Omental fat pad (tissue), 4 donors: ENCODE measurements around the gene RHO. TPM values are rescaled to one million over a fixed set of nuclear protein-coding genes. Genes with fewer than 3 reads are reported as not detected.

Experiments
- ATAC-seq: fragments of 150-250 bp; one replicate; pipeline ENCODE4 v1.9.1; 2016; ENCODE audit warnings: mild to moderate bottlenecking, moderate library complexity; ENCODE audit not compliant: low FRiP score
- DNase-seq: peaks from one replicate; pipeline ENCODE4 v3.0.0-alpha.2; 2019; ENCODE audit warnings: low spot score
- CTCF ChIP-seq, 3 donors: fragments of 450-650 bp; IDR thresholded peaks; one replicate each; pipeline ENCODE4 v1.5.1; 2016 to 2017; ENCODE audit warnings: antibody characterized with exemption in 3 of 3, mild to moderate bottlenecking in 3 of 3, moderate library complexity in 2 of 3
- total RNA-seq, 4 donors: library from RNA; depleted of rRNA; stranded (reverse); fragments of >200 nt; gene quantifications; one replicate each; pipeline ENCODE4 v1.1.0, GENCODE V29; 2016

Gene RHO
- total RNA-seq, 4 donors from 2014 or later, result 0.28 TPM; not detected in 3

GRCh38 chr3:129517516-129517915 lies 10.9 kb upstream of the RHO start:
- DNase-seq (no peak), ATAC-seq (no peak)

GRCh38 chr3:129518038-129518561 lies 10.3 kb upstream of the RHO start:
- no peak for DNase-seq
- TF ChIP-seq CTCF (IDR thresholded peaks at IDR 0.05), result no peak
- no peak for ATAC-seq

More at GRCh38 chr3:129517516-129517915, 10.9 kb upstream of the RHO start:
- TF ChIP-seq CTCF (IDR thresholded peaks at IDR 0.05), result no peak

DNA sequence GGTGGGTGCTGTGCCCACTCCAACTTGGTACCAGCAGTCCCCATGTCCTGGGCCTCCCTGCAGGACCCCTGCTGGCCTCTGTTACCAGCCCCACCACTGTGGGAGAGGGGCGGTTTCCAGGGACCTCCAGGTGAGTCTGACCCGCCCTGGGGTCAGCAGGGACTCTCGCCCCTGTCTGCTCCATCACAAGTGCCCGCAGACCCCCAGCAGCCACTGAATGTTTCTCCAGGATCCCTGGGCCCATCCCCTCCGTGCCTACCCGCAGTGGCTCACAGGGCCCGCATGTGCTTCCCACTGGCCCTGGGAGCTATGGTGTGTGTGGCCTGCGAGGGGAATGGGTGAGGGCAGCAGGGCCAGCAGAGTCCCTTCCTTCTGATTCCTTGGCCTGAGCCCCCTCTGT lies 9.9 kb upstream of the RHO start:
- TF ChIP-seq CTCF (IDR thresholded peaks at IDR 0.05), result no peak
- ATAC-seq, result no peak
- no peak for DNase-seq

GRCh38 chr3:129519449-129519848 lies 9.0 kb upstream of the RHO start:
- no peak for ATAC-seq
- no peak for DNase-seq
- TF ChIP-seq CTCF (IDR thresholded peaks at IDR 0.05), result no peak

GRCh38 chr3:129519896-129520715 lies 8.3 kb upstream of the RHO start:
- no peak for TF ChIP-seq CTCF (IDR thresholded peaks at IDR 0.05)
- DNase-seq, result no peak
- no peak for ATAC-seq

GRCh38 chr3:129520960-129521359 lies 7.5 kb upstream of the RHO start:
- TF ChIP-seq CTCF (IDR thresholded peaks at IDR 0.05), result no peak

GRCh38 chr3:129521611-129522010 lies 6.8 kb upstream of the RHO start:
- DNase-seq, result no peak
- TF ChIP-seq CTCF (IDR thresholded peaks at IDR 0.05), result no peak
- no peak for ATAC-seq

More at GRCh38 chr3:129520960-129521359, 7.5 kb upstream of the RHO start:
- no peak for DNase-seq
- ATAC-seq, result no peak
